Esophagus muscularis mucosa (tissue), 4 donors: Measurements from ENCODE around the gene VWA3B. TPM values are rescaled to one million over a fixed set of nuclear protein-coding genes. Genes with fewer than 3 reads are reported as not detected.

ENCODE experiments used
- DNase-seq: peaks from one replicate; pipeline ENCODE4 v3.0.0-alpha.2; 2017; ENCODE audit errors: extremely low spot score
- H3K27ac ChIP-seq, 4 donors: fragments of 200-600 bp; sonication (generic); replicated peaks in 1 of 4; 1 replicate in 3 of 4; 2 replicates in 1 of 4; pipeline ENCODE4 v1.5.1; 2016 to 2019; ENCODE audit warnings: mild to moderate bottlenecking in 1 of 4
- H3K27me3 ChIP-seq, 4 donors: fragments of 200-600 bp; sonication (generic); one replicate each; pipeline versions ENCODE4 v1.5.1 to v1.6.0; 2016 to 2019
- H3K36me3 ChIP-seq, 4 donors: fragments of 200-600 bp; sonication (generic); one replicate each; pipeline ENCODE4 v1.5.1; 2016 to 2019
- H3K4me1 ChIP-seq, 4 donors: fragments of 200-600 bp; sonication (generic); one replicate each; pipeline ENCODE4 v1.5.1; 2016 to 2019
- H3K4me3 ChIP-seq, 4 donors: fragments of 200-600 bp; sonication (generic); 1 replicate in 2 of 4; 2 replicates in 2 of 4; pipeline ENCODE4 v1.5.1; 2016 to 2019; ENCODE audit warnings: mild to moderate bottlenecking in 4 of 4, moderate library complexity in 1 of 4
- H3K9me3 ChIP-seq, 4 donors: fragments of 200-600 bp; sonication (generic); 1 replicate in 3 of 4; 2 replicates in 1 of 4; pipeline ENCODE4 v1.5.1; 2016 to 2019
- EP300 ChIP-seq: sonication (generic); formaldehyde crosslinking; IDR thresholded peaks from one replicate; pipeline ENCODE4 v1.6.1; 2017; ENCODE audit warnings: antibody characterized with exemption
- POLR2A ChIP-seq: fragments of 450-650 bp; IDR thresholded peaks from one replicate; pipeline ENCODE4 v1.6.1; 2017; ENCODE audit warnings: antibody characterized with exemption, moderate library complexity, mild to moderate bottlenecking, low read depth
- POLR2AphosphoS5 ChIP-seq, 2 donors: sonication (generic); formaldehyde crosslinking; IDR thresholded peaks; one replicate each; pipeline ENCODE4 v1.6.1; 2017; ENCODE audit warnings: antibody characterized with exemption in 2 of 2
- WGBS: methylation state at CpG from one replicate; pipeline ENCODE4 v1.1.5; 2018; 5-methylcytosine and 5-hydroxymethylcytosine counted together
- intact Hi-C: fragments of 100-400 bp; cut with DNase I; formaldehyde crosslinking; loops from one replicate; pipeline ENCODE4 v1.15.1; 2023
- total RNA-seq, 4 donors: library from RNA; depleted of rRNA; stranded (reverse); fragments of >200 nt; gene quantifications; one replicate each; pipeline versions ENCODE4 v1.1.0 to v1.2.1, GENCODE V29; 2016
- TF ChIP-seq, protein P1 (sequence below), 3 experiments: fragments of 200-600 bp in 2 of 3; fragments of 450-650 bp in 1 of 3; sonication (generic) in 2 of 3; IDR thresholded peaks; one replicate each; pipeline ENCODE4 v1.5.1; 2017 to 2019; ENCODE audit warnings: antibody characterized with exemption in 3 of 3, mild to moderate bottlenecking in 2 of 3, moderate library complexity in 1 of 3

VWA3B gene
- total RNA-seq, 4 donors from 2014 or later, result not detected

DNA sequence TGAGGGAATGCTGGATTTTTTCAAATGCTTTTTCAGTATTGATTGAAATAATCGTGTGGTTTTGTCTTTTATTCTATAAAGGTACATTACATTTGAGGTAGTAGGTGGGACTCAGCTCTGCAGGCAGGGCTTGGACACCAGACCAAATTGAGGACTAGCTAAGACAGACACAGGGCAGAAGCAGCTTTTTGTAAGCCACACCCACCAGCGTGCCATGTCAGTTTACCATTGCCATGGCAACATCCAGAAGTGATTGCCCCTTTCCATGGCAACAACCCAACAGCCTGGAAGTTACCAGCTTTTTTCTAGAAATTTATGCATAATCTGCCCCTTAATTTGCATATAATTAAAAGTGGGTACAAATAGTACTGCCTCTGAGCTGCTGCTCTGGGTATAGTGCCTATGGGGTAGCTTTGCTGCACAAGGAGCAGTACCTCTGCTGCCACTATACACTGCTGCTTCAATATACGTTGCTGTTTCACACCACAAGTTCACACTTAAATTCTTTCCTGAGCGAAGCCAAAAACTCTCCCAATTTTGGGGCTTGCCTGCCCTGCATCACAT, 23.6 kb upstream of the VWA3B start:
- Histone ChIP-seq H3K27ac (no peak overlapping the region), H3K36me3 (no peaks in the 10 kb centered on the region), H3K4me3 (no peak overlapping the region), H3K4me1 (no peaks in the 10 kb centered on the region), H3K27me3 (no peaks in the 10 kb centered on the region), H3K9me3 (no peaks in the 10 kb centered on the region)
- WGBS, result 70% methylated on average over 4 of the region's 4 CpGs
- no peak for TF ChIP-seq POLR2AphosphoS5 (IDR thresholded peaks at IDR 0.05)
- TF ChIP-seq POLR2A, result no peak
- peak; percentile 83 for DNase-seq
- intact Hi-C loops, result no loop called here

DNA sequence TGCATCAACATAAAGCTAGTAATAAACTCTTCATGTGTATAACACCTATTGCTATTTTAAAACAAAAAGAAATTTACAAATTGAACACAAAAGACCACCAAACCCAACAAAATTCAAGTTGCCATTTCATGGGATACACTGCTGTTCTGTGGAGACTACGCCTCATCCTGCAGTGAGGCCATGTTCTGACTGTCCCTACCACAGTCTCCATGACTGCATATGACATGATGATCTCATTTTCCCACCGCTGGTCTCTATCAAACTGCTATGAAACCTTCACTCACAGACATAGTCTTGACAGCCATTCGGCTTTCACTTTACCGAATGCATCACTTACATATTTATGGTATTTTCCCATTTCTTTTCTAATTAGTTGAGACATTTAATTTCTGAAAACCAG, 21.2 kb upstream of the VWA3B start:
- intact Hi-C loops, result no loop called here

DNA sequence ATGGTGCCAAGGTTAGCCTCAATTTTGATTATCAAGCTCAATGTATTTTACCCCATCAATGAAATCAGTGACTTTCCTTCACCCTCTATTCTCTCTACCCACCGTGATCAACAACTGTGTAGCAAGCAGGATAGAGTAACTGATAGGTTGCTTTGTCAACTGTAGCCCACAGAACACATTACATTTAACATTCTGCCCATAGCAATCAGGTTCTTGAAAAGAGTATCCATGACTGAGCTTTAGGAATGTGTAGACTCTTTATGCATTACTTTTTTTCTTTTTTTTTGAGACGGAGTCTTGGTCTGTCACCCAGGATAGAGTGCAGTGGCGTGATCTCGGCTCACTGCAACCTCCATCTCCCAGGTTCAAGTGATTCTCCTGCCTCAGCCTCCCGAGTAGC, 19.8 kb upstream of the VWA3B start:
- 100% methylated on average over 5 of the region's 5 CpGs for WGBS
- H3K27me3 ChIP-seq, result no peaks in the 10 kb centered on the region
- no peaks in the 10 kb centered on the region for H3K36me3 ChIP-seq

More for the DNA sequence above, 21.2 kb upstream of the VWA3B start:
- Histone ChIP-seq H3K4me3 (no peak overlapping the region), H3K4me1 (peaks cover 0 to 14% (median 10%) of the 10 kb centered on the region in 4 donors), H3K27ac (no peak overlapping the region), H3K36me3 (no peaks in the 10 kb centered on the region), H3K9me3 (no peaks in the 10 kb centered on the region), H3K27me3 (no peaks in the 10 kb centered on the region)
- WGBS, result 95% methylated on average over 4 of the region's 4 CpGs
- TF ChIP-seq POLR2A (no peak), POLR2AphosphoS5 (IDR thresholded peaks at IDR 0.05) (no peak), EP300 (no peak)
- TF ChIP-seq, protein P1, sequence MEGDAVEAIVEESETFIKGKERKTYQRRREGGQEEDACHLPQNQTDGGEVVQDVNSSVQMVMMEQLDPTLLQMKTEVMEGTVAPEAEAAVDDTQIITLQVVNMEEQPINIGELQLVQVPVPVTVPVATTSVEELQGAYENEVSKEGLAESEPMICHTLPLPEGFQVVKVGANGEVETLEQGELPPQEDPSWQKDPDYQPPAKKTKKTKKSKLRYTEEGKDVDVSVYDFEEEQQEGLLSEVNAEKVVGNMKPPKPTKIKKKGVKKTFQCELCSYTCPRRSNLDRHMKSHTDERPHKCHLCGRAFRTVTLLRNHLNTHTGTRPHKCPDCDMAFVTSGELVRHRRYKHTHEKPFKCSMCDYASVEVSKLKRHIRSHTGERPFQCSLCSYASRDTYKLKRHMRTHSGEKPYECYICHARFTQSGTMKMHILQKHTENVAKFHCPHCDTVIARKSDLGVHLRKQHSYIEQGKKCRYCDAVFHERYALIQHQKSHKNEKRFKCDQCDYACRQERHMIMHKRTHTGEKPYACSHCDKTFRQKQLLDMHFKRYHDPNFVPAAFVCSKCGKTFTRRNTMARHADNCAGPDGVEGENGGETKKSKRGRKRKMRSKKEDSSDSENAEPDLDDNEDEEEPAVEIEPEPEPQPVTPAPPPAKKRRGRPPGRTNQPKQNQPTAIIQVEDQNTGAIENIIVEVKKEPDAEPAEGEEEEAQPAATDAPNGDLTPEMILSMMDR (IDR thresholded peaks at IDR 0.05), result no peak
- DNase-seq, result peak; percentile 47

DNA sequence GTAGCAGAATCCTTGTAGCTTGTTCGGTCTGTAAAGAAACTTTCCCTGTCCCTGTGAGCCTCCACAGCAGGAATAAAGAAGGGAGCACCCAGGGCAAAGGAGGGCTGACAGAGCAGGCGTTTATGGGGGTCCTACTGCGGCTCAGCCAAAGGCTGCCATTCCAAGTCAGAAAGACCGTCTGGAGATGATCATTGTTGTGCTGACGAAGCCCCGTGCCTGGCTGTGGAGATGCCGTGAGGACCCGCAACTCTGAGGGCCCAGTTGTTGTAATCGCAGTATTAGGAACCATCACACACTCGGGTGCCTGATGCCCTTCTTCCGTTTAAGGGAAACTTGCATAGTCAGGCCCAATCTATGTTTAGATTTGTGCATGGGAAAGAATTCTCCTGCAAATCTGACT, 16.9 kb upstream of the VWA3B start:
- intact Hi-C loops, result no loop called here
- Histone ChIP-seq H3K36me3 (no peaks in the 10 kb centered on the region), H3K4me1 (peaks cover 0 to 17% (median 13%) of the 10 kb centered on the region in 4 donors), H3K9me3 (peaks cover 0 to 4% (median 0%) of the 10 kb centered on the region in 4 donors), H3K27me3 (no peaks in the 10 kb centered on the region), H3K27ac (peak overlapping the region; percentile 51 to 73 (median 66)), H3K4me3 (no peak overlapping the region)
- peak; percentile 80 for DNase-seq
- TF ChIP-seq, protein P1 (IDR thresholded peaks at IDR 0.05), result no peak
- TF ChIP-seq EP300 (no peak), POLR2A (no peak), POLR2AphosphoS5 (IDR thresholded peaks at IDR 0.05) (no peak)
- 59% methylated on average over 11 of the region's 11 CpGs for WGBS

More for the DNA sequence above, 19.8 kb upstream of the VWA3B start:
- TF ChIP-seq POLR2AphosphoS5 (IDR thresholded peaks at IDR 0.05), result no peak
- no peak for TF ChIP-seq POLR2A
- TF ChIP-seq EP300, result no peak
- TF ChIP-seq, protein P1 (IDR thresholded peaks at IDR 0.05), result no peak
- intact Hi-C loops, result no loop called here
- DNase-seq, result peak; percentile 0
- Histone ChIP-seq H3K4me1 (peaks cover 0 to 17% (median 13%) of the 10 kb centered on the region in 4 donors), H3K4me3 (no peak overlapping the region), H3K9me3 (no peaks in the 10 kb centered on the region), H3K27ac (no peak overlapping the region)

DNA sequence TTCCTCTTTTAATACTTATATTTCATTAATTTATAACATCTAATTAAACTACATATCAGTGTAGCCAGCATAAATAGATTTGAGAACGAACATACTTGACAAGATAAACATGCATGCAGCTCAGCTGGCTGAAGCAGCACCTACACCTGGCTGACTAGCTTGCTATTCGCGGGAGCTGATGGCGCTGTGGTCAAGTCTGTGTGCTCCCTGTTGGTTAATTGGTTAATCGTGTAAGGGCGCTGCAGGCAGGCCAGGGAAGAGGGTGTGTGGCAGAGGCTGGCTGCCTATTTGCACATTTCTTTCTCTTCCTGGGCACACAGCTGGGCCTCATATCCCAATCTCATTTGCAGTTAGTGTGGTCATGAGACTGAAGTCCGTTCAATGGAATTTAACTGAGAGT, 14.5 kb upstream of the VWA3B start:
- H3K36me3 ChIP-seq, result no peaks in the 10 kb centered on the region
- no peaks in the 10 kb centered on the region for H3K27me3 ChIP-seq
- H3K4me1 ChIP-seq, result peaks cover 0 to 17% (median 13%) of the 10 kb centered on the region in 4 donors
- intact Hi-C loops, result no loop called here
- DNase-seq, result no peak
- no peak overlapping the region for H3K27ac ChIP-seq
- WGBS, result 89% methylated on average over 7 of the region's 7 CpGs
- no peak overlapping the region for H3K4me3 ChIP-seq
- TF ChIP-seq POLR2AphosphoS5 (IDR thresholded peaks at IDR 0.05), result no peak
- TF ChIP-seq POLR2A, result no peak
- TF ChIP-seq, protein P1 (IDR thresholded peaks at IDR 0.05), result no peak
- no peak for TF ChIP-seq EP300
- H3K9me3 ChIP-seq, result peaks cover 0 to 4% (median 0%) of the 10 kb centered on the region in 4 donors
